HG03060 (cell line): ENCODE results near the gene TTBK2.
A peak's percentile ranks its signal among the peaks of the same experiment; 100 is the strongest.
"Not testable (repeated sequence)": the region's sequence is repeated elsewhere in the genome, so short reads cannot be mapped to it uniquely, and the experiment has no call there.

ENCODE experiments used
- ATAC-seq: cut with Tn5 transposase; IDR thresholded peaks from one replicate; pipeline ENCODE4 v1.9.1; 2021; ENCODE audit warnings: low read depth, moderate number of reproducible peaks; ENCODE audit not compliant: unreplicated experiment

The TTBK2 gene

DNA sequence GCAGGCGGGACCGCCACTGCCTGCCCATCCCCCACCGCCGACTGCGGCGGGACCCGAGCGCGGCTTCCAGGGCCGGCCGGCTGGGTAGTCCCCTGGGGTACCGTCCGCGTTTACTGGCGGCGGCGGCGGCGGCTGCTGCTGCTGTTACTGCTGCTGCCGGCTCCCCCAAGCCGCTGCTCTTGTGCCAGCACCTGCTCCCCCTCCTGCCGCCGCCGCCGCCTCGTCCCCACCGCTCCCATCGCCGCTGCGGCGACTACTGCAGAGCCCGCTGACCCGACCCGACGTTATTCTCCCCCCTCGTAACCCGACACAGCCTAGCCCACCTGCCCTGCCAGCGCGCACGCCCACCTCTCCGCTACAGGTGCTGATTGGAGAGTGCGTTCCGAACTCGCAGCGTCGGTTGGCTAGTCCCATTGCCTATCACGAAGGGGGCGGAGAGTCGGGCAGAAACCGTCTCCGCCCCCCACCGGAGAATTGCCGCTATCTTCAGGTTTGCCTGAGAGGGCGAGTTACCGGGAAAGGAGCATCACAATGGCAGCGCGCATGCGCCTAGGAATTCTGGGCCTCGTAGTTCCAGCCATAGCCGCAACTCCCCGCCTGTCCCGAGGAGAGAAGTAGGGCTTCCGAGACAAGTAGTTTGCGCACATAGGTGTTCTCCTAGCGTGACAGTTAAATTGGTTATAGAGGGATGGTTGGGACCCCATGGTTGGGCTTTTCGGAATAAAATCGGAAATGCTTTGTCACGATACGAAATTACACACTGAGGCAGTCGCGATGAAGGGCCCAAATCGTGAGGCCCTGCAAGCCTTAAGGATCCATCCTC is at the start of gene TTBK2:
TTBK2 (minus strand) TSS at position 260 of the 823 bp plus-strand sequence. CDS start 42,161 bp downstream, outside the sequence.
- peak; percentile 90 for ATAC-seq

DNA sequence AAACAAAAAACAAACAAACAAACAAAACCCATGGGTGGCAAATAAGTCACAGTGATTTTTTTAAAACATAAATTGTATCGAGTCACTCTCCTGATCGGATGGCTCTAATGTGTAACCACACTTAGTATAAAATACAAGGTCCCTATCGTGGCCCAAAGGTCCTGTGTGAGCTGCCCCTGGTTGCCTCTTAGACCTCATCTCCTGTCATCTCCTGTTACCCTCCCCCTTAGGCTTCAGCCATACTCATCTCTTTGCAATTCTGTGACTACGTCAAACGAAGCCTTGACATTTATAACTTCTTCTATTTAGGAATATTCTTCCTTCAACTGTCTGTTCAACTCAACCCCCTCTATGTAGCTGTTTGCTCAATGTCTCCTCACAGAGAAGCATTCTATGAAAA is 43.9 kb upstream of the TTBK2 start:
- no peak for ATAC-seq

DNA sequence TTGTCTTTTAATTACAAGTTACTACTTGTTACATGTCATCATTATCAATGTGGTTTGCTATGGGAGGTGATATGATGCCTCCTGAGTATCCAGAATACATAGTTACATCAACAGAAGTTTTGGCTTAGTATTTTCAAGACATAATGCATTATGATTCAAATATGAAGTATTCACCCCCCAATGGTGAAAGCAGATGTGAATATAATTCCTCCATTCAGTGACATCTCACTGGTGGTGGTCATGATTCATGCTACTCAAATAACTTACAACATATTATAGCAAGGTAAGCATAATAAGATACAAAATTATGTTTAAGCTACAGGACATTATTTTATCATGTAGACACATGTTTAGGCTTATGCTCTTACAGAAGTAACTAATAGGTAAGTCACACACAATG is 34.9 kb upstream of the TTBK2 start:
- ATAC-seq, result no peak

DNA sequence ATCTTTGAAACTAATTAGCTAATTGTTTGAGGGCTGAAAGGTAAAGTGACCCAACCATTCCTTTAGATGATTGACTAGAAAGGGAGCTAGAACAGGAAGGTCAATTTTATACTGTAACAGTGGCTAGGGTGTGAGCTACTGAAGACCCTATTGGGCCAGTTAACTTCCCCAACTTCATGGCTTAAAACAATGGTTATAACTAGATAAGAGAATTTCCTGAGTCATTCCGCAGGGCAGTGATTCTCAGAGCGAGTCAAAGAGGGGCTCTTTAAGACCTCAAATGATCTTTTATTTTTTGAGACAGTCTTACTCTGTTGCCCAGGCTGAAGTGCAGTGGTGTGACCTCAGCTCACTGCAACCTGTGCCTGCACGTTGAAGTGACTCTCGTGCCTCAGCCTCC is 33.7 kb upstream of the TTBK2 start:
- no peak for ATAC-seq

DNA sequence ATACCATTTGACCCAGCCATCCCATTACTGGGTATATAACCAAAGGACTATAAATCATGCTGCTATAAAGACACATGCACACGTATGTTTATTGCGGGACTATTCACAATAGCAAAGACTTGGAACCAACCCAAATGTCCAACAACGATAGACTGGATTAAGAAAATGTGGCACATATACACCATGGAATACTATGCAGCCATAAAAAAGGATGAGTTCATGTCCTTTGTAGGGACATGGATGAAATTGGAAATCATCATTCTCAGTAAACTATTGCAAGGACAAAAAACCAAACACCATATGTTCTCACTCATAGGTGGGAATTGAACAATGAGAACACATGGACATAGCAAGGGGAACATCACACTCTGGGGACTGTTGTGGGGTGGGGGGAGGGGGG is 28.3 kb upstream of the TTBK2 start:
- ATAC-seq, result not testable (repeated sequence)

DNA sequence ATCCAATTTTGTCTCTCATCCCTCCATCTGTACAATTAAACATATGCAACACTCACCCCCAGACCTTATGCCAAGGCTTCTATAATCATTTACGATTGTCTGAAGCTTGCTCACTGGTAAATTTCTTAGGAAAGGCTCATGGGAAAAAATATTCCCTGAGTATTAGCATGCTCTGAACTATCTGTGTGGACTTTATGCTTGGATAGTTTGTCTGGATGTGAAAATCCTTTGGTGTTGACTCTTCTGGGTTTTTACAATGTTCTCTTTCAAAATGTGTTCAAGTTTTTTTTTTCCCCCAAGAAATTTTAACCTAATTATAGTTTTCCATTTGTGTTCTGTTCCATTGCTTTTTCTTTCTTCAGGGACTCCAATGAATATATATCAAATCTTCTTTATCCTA is 19.9 kb upstream of the TTBK2 start:
- no peak for ATAC-seq

DNA sequence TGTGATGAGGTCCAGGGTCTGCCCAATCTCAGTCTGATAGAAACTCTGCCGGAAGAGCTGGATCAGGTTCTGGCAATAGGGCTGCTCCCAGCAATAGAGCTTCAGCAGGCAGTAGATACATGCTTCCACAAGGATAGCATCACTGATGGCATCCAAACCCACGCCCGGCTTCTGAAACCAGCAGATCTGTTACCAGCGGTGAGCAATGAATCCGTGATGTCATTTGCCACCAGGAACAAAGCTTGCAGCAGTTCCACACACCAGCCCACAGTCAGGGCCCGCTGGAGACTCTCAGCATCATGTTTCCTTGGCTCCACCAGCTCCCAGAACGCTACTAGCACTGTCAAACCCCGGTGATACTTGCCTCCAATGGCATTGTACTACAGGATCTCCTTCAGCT is 19.3 kb upstream of the TTBK2 start:
- no peak for ATAC-seq

DNA sequence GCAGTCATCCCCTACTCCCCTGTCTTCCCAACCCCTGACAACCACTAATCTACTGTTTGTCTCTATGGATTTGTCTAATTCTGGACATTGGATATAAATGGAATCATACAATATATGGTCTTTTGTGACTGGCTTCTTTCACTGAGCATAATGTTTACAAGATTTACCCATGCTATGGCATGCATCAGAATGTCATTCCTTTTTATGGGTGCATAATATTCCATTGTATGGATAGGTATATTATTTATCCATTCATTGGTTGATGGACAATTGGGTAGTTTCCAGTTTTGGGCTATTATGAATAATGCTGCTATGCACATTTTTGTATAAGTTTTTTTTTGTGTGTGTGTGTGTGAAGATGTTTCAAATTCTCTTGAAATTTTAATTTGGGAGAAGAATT is 16.6 kb upstream of the TTBK2 start:
- ATAC-seq, result no peak

DNA sequence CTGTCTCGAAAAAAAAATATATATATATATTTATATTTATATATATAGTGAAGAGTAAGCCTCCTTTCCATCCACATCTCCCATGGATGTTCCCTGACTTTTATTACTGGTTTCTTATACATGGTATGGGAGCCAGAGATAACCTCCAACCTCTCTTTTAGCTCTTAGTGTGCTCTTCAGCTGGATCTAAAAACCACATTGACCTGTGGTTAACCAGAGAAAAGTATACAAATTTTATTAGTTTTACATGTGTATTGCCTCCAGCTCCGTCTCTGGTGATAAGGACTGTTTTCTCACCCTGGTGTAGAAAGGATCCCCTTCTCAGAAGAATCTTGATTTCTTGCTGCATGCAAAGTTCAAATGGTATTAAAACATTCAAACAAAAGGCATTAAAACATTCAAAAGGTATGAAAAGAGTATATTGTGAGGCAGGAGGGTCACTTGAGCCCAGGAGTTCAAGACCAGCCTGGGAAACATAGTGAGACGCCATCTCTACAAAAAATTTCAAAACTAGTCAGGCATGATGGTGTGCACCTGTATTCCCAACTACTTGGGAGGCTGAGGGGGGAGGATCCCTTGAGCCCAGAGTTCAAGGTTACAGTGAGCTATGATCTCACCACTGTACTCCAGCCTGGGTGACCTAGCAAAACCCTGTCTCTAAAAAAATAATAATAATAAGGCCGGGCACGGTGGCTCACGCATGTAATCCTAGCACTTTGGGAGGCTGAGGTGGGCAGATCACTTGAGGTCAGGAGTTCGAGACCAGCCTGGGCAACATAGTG is 13.5 kb upstream of the TTBK2 start:
- no peak for ATAC-seq

DNA sequence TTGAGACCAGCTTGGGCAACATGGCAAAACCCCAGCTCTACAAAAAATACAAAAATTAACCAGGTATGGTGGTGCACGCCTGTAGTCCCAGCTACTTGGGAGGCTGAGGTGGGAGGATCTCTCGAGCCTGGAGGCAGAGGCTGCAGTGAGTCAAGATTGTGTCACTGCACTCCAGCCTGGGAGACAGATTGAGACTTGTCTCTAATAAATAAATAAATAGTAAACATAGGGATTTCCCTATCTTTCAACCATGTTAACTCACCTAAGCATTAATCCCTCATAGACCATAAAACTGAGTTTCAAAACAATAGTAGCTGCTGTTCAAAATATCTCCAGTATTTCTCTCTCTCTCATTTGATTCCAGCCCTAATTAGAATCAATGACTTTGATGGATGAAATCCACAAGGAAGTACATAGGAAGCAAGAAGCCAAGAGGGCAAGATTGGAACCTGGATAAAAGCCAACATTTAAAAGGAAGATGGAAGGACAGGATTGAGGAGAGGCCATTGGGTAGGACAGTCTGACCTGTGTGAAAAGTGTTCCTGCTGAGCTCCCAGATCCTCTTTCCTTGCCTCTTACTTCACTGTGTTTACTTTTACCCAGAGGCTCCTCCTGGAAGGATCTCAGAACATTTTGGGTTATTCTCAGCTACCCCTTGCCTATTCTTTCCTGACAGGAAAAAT is 12.4 kb upstream of the TTBK2 start:
- no peak for ATAC-seq

DNA sequence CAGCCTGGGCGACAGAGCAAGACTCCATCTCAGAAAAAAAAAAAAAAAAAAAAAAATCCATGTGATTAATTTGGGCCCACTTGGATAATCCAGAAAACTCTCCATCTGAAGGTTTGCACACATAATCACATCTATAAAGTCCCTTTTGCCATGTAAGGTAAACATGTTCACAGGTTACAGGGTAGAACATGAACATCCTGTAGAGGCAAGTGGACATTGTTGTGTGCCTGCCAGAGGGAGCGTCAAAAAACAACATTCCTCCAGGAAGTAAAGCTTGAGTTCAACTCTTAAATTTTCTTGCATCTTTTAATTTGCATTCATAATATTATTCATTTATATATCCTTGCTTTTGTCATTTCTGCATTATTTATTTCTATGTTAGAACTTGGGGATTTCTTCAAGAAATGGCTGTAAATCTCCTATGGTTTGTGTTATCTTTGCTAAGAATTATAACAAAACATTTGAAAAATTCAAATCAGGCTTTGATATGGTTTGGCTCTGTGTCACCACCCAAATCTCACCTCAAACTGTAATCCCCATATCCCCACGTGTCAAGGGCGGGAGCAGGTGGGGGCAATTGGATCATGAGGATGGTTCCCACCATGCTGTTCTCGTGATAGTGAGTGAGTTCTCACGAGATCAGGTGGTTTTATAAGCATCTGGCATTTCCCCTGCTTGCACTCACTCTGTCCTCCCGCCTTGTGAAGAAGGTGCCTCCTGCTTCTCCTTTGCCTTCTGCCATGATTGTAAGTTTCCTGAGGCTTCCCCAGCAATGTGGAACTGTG is 11.3 kb upstream of the TTBK2 start:
- no peak for ATAC-seq

DNA sequence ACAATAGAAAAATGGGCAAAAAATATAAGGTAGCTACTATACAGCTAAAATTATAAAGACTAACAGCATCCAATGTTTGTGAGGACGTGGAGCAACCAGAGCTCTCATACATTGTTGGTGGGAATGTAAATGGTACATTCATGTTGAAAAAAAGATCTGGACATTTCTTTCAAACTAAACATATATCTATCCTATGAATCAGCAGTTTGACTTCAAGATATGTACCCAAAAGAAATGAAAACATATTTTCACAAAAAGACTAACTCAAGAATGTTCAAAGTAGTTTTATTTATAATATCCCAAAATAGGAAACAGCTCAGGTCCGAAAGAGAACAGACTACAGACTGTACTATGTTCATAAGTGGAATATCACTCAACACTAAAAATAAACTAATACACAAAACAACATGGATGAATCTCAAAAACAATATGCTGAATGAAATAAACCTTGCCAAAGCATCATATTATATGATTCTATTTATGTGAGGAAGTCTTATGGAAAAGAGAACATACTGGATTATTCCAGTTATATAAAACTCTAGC is 8.8 kb upstream of the TTBK2 start:
- no peak for ATAC-seq

DNA sequence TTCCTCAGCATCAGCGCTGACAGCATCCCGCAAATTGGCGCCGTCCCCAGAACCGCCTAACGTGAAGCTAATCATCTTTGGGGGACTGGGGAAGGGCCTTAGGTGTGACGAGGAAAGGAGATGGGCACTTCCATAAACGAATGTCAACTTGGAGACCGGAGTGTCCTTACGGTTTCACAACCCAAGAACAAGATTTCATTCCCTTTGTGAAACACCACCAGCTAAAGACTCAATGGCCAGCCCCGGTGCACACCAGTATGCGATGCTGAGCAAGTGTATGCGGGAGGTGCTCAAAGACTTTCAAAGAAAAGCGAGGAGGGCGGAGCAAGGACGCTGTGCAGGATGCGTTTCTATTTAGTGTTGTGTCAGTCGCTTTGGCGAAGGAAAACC is 759 bp upstream of the TTBK2 start:
- no peak for ATAC-seq

DNA sequence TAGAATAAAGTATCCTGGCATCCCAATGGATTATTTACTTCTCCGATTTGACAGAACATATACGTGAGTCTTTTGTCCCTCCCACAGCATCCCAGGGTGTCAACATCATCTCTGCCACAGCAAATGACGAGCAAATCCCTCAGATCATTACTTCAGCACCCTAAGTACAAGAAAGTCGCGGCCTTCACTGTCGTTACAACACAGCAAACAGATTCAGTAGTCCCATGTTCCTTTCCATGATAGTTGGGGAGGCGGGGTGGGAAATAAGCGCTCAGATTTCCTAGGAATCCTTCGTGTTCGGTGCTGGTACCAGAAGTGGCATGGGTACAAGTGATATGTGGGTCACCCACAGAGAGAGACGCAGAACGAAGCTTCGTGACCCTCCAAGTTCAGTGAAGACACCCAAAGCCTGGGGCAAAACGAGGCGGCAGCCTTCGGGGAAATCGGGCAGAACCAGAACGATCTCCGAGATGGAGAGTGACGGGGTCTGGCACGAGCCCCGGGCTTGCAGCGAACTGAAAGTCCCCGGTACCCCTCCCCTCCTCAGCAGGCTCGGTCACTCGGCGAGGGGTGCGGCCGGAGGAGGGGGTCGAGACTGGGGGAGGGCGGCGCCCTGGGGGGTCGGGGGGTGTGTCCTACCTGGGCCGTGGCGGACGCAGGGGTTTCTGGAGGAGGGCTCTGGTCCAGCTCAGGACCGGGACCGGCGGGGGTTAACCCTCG is 619 bp downstream of the TTBK2 start:
- ATAC-seq, result no peak

DNA sequence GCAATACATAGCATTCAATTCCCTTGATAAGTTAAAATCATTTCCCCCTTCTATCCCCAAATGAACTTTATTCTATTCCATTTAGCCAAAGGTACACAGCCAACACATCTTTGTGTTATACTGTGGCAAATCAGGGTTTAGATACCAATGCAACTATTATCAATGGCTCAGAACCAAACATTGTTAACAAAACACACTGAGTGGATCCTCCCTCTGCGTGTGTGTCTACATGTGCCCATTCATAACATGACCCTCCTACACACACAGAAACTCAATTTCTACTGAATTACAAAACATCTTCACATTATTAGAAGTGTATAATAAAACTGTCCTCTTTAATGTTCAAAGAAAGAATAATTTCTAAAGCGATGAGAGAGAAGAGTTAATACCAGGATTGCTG is 1.3 kb downstream of the TTBK2 start:
- no peak for ATAC-seq

DNA sequence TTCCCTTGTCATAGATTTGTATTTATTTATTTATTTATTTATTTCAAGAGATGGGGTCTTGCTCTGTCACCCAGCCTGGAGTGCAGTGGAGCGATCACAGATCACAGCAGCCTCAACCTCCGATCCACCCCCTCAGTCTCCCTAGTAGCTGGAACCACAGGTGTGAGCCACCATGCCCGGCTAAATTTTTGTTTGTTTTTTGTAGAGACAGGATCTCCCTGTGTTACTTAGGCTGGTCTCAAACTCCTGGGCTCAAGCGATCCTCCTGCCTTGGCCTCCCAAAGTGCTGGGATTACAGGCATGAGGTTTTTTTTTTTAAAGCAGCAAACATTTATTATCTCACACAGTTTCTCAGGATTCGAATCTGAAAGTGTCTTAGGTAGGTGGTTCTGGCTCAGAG is 2.5 kb downstream of the TTBK2 start:
- no peak for ATAC-seq

DNA sequence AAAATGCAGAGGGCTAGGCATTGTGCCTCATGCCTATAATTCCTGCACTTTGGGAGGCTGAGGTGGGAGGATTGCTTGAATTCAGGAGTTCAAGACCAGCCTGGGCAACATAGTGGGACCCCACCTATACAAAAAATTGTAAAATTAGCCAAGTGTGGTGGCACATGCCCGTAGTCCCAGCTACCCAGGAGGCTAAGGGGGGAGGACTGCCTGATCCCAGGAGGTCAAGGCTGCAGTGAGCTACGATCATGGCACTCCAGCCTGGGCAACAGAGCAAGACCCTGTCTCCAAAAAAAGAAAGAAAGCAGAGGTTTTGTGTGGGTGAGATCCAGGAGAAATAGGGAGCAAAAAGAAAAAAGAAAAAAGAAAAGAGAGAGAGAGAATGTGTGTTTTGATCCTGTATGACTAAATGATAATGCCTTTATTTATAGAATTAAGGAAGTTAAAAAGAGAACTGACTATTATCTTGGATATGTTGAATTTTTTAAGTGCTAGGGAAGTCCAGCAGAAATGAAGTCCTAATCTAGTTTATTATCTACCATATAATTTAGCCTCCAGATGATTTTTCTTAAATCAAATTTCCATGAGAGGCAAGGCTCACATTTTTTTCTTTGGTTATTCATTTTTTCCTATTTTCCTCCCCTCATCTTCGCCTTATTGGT is 4.8 kb downstream of the TTBK2 start:
- no peak for ATAC-seq

DNA sequence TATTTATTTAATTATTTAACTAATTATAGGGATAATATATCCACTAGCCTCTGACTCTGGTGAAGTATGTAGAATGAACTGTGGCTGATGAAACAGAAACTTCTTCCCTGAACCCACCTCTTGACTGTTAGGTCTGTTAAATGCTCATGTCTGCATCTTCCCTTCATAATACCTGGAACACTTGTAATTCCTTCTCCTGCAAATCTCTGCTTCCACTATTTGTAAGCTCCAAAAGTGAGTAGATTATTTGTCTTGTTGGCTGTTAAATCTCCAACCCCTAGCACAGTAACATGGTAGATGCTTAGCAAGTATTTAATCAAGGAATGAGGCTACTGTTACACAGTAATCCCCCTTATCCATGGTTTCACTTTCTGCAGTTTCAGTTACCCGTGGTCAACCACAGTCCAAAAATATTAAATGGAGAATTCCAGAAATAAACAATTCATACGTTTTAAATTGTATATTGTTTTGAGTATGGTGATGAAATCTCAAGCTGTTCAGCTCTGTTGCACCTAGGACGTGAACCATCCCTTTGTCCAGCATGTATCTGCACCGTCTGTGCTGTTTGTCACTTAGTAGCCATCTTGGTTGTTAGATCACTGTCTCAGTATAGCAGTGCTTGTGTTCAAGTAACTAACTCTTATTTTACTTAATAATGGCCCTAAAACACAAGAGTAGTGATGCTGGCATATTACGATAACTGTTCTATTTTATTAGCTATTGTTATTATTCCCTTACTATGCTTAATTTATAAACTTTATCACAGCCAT is 5.7 kb downstream of the TTBK2 start:
- ATAC-seq, result no peak
